Activated T-cell treated with anti-CD3 and anti-CD28 coated beads for 48 hours (primary cell): ENCODE results near the gene NUMB.

Source experiments
- DNase-seq: peaks from one replicate; pipeline ENCODE4 v3.0.0-alpha.2; 2020; ENCODE audit warnings: low read depth

Gene NUMB

GRCh38 chr14:73231981-73232851 is 226.1 kb downstream of the NUMB start:
- no peak for DNase-seq

DNA sequence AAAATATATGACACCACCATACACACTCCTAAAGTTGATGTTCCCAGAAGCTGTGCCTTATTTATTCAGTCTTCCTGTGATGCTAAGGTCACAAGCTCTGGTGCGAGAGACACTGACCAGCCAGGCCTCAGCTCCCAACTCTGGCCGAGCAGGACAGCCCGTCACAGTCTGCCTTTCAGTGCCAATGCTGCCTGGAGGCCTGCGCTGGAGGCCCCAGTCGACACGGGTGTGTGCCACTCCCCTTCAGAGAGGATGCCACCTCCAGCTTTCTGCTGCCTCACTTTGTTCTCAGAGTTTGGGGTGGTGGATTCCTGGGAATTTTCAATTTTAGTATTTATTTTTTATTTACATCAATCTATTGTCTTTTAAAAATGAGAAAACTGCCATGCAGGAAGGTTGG is 228.3 kb downstream of the NUMB start:
- no peak for DNase-seq

DNA sequence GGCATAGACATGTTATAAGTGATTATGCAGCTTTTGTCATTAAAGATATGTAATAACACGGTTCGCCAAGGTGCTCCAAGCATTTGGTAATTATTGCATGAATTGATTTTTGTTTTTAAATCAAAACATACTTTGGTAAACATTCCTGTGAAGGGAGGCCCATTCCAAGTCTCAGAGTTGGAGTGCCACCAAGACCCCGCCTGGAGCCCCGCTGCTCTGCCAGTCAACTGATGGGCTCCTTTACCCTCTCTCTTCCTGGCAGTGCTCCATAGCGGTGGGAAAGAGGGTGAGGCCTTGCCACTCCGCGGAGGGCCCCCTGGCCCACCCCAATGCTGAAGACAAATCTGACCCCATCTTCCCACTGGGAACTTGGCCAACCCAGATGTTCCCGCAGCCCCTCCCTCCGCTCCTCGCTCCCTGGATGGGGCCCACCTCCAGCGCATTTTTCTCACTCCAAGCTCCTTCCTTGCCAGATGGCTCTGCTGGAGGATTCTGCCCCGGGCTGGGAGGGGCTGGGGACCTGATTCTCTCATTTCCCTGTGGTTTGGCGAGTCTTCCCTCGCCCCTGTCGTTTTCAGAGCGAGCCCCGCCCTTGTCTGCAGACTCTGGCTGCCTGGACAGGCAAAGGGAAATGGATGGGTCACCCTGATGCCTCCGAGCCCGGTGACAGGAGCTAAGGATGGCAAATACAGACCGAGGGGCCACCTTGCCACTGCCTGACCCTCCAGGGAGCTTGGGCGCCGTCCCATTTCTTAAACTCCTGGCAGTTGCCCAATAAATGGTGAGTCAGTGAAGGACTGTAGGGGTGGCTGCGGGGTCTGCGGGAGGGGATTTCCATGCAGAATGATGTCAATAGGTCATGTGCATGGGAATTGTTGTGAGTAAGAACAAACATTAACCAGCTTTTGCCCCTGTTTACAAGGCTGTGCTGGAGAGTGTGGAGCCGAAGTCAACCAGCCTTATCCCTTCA is 230.2 kb downstream of the NUMB start:
- no peak for DNase-seq

- no peak for DNase-seq
Observed at GRCh38 chr14:73225496-73225895, 232.8 kb downstream of the NUMB start.
